HepG2 (cell line): ENCODE measurements around the gene CITED4. TPM values are rescaled to one million over a fixed set of nuclear protein-coding genes. Genes with fewer than 3 reads are reported as not detected.

Experiments
- DZIP1 ChIP-seq: sonication (generic); formaldehyde crosslinking; IDR thresholded peaks from 2 replicates; pipeline ENCODE4 v1.5.0; 2020; ENCODE audit warnings: mild to moderate bottlenecking, missing genetic modification reagents
- HBP1 ChIP-seq: IDR thresholded peaks from 2 replicates; pipeline ENCODE4 v1.6.1; 2016; ENCODE audit warnings: low read depth, control low read depth
- JUNB ChIP-seq: sonication (generic); formaldehyde crosslinking; IDR thresholded peaks from 2 replicates; pipeline ENCODE4 v1.8.0; 2022; ENCODE audit warnings: missing genetic modification reagents, mild to moderate bottlenecking, borderline replicate concordance
- KDM1A ChIP-seq: IDR thresholded peaks from 2 replicates; pipeline ENCODE4 v1.6.1; 2016; ENCODE audit warnings: missing compliant biosample characterization
- PAXIP1 ChIP-seq: sonication (generic); formaldehyde crosslinking; conservative IDR thresholded peaks from 2 replicates; pipeline ENCODE4 v1.4.0; 2020; ENCODE audit warnings: mild to moderate bottlenecking, missing genetic modification reagents, moderate library complexity
- PPARG ChIP-seq: conservative IDR thresholded peaks from 2 replicates; pipeline ENCODE4 v1.6.1; 2016; ENCODE audit warnings: missing biosample characterization, missing genetic modification reagents
- RERE ChIP-seq: IDR thresholded peaks from 2 replicates; pipeline ENCODE4 v1.6.1; 2016; ENCODE audit warnings: low read depth, missing genetic modification reagents, missing compliant biosample characterization
- ZNF639 ChIP-seq: conservative IDR thresholded peaks from 2 replicates; pipeline ENCODE4 v1.6.1; 2018; ENCODE audit warnings: missing genetic modification reagents
- ZSCAN21 ChIP-seq: sonication (generic); formaldehyde crosslinking; IDR thresholded peaks from 2 replicates; pipeline ENCODE4 v1.8.0; 2022; ENCODE audit warnings: mild to moderate bottlenecking, missing genetic modification reagents, moderate library complexity, borderline replicate concordance
- polyA plus RNA-seq, 8 experiments: library from polyadenylated mRNA; depleted of rRNA in 3 of 8; stranded (reverse) in 7 of 8; unstranded in 1 of 8; fragments of >200 nt; fragmentation: Illumina TruSeq in 4 of 8; extraction: Trizol in 4 of 8; gene quantifications; 2 replicates each; pipeline versions ENCODE4 v1.2.1 to v1.2.3, GENCODE V29; 2011 to 2016; ENCODE audit warnings: low read depth in 4 of 8, missing spikeins in 1 of 8, mixed read lengths in 1 of 8; ENCODE audit not compliant: insufficient read depth in 1 of 8
- total RNA-seq, 5 experiments: library from RNA; depleted of rRNA; stranded (reverse); fragments of >200 nt; fragmentation: Illumina TruSeq; extraction: Trizol; gene quantifications; 2 replicates each; pipeline ENCODE4 v1.2.3, GENCODE V29; 2016; ENCODE audit warnings: low read depth in 1 of 5

Gene CITED4
- total and polyA plus RNA-seq, 2 of the 13 experiments (the other 11 are each of a cell fraction or from before 2014, with no cell fraction given), result 1.5 to 9.9 TPM

- TF ChIP-seq RERE (CRISPR knock-in tag), result no peak
- TF ChIP-seq HBP1 (CRISPR knock-in tag), result no peak
- no peak for TF ChIP-seq DZIP1
- TF ChIP-seq ZNF639 (CRISPR knock-in tag), result no peak
- peak; percentile 33; the same call in 1 of the 2 replicates for TF ChIP-seq KDM1A (CRISPR knock-in tag)
- no peak for TF ChIP-seq ZSCAN21
- no peak for TF ChIP-seq JUNB
- TF ChIP-seq PPARG (CRISPR knock-in tag), result no peak
- 0 out of 2 replicates have a peak, but pooled peaks have one; percentile 20 for TF ChIP-seq PAXIP1 (CRISPR knock-in tag)
Observed at GRCh38 chr1:40824591-40825434, 37.4 kb downstream of the CITED4 start (continued).
